ENCODE data around the gene GNG8.

GNG8 gene

DNA sequence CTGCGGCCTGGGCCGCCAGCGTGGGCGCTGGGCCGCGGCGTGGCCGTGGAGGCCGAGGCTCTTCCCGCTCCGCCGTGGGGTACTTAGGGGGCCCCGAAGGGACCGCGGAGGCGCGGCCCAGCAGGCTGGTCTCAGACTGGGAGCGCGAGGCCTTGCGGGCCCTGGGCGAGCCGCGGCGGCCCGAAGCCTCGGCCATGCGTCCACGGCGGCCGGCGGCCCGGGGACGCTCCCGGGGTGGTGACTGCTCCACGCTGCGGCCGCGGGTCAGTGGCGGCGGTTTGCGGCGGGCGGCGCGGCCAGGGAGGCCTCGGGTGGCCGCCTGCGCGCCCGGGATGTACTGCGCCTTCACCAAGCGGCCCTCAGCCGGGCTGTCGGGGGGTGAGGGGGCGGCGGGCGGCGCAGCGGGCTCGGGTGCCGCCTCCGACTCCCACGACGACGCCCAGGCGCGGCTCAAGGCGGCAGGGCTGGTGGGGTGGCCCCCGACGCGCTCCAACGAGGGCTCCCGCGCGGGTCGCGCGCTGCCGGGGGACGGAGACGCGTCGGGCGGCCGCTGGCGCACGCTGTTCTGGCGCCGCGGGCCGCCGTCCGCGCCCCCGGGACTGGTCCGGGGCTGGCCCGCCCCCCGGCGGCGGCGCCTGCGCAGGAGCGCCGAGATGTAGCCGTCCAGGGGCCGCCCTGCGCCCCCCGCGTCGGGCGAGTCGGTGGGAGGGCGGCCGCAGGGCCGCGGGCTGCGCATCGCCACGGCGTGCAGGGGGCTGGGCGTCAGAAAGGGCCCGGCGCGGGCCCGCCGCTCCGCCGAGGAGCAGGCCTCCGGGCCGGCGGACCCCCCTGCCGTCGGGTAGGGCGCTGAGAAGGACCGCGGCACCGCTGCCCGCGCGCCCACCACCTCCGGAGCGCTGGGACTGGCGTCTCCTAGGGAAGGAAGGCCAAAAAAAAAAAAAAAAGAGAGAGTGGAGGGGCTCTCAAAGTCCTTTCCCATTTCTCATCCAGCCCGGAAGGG lies 13.3 kb upstream of the GNG8 start:
- H3K36me3 ChIP-seq, result no peaks in the 10 kb centered on the region
- H3K4me1 ChIP-seq (ENCODE audit: control insufficient read depth in 1 of 2, insufficient read depth in 1 of 2, low read depth in 1 of 2, low read length in 1 of 2), result no peaks in the 10 kb centered on the region
- TF ChIP-seq, protein P1, sequence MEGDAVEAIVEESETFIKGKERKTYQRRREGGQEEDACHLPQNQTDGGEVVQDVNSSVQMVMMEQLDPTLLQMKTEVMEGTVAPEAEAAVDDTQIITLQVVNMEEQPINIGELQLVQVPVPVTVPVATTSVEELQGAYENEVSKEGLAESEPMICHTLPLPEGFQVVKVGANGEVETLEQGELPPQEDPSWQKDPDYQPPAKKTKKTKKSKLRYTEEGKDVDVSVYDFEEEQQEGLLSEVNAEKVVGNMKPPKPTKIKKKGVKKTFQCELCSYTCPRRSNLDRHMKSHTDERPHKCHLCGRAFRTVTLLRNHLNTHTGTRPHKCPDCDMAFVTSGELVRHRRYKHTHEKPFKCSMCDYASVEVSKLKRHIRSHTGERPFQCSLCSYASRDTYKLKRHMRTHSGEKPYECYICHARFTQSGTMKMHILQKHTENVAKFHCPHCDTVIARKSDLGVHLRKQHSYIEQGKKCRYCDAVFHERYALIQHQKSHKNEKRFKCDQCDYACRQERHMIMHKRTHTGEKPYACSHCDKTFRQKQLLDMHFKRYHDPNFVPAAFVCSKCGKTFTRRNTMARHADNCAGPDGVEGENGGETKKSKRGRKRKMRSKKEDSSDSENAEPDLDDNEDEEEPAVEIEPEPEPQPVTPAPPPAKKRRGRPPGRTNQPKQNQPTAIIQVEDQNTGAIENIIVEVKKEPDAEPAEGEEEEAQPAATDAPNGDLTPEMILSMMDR (IDR thresholded peaks at IDR 0.05), result no peak
- H3K27me3 ChIP-seq, result peaks cover 100% of the 10 kb centered on the region
- no peaks in the 10 kb centered on the region for H3K9me3 ChIP-seq
- no peak overlapping the region for H3K4me3 ChIP-seq (ENCODE audit: low read depth in 1 of 2, low read length in 1 of 2)
- no peak overlapping the region for H3K27ac ChIP-seq

DNA sequence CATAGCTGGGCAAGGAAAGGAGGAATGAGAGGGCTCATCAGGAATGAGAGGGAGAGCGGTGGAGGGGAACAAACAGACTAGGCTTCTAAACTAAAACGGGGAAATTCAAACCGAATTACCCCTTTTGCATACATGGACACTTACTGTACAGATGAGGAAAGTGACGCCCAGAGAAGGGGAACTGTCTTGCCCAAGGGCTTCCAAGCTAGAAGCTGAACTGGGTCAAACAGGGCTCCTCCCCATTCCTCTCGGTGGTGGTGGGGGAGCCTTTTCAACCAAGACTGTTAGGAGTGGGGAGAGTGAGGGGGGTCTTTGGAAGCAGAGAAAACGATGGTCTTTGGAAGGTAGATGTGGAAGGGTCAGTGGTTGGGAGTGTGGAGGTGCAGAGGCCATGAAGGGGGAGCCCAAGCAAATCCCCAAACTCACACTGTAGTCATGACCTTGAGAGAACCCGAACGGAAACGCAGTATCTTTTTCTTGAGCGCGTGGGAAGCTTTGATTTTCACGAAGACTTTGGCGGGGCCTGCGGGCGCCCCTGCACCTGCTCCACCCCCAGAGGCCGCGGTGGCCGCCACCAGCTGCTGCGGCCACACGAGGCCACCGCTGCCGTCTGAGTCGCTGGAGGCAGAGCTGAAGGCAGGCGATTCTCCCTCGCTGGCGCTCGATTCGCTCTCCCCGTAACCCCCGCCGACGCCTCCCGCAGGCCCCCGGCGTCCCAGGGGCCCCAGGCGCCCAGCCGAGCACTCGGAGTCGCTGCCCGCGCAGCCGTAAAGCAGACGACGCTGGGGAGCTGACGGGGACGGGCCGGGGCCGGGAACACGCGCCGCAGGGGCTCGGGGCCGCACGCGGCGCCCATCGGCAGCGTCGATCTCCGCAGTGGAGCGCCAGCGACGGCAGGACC lies 12.3 kb upstream of the GNG8 start:
- TF ChIP-seq, protein P1 (IDR thresholded peaks at IDR 0.05), result no peak
- Histone ChIP-seq H3K9me3 (no peaks in the 10 kb centered on the region), H3K4me1 (ENCODE audit: control insufficient read depth in 1 of 2, insufficient read depth in 1 of 2, low read depth in 1 of 2, low read length in 1 of 2) (no peaks in the 10 kb centered on the region), H3K4me3 (ENCODE audit: low read depth in 1 of 2, low read length in 1 of 2) (no peak overlapping the region), H3K27me3 (peaks cover 98% of the 10 kb centered on the region), H3K36me3 (no peaks in the 10 kb centered on the region), H3K27ac (no peak overlapping the region)

DNA sequence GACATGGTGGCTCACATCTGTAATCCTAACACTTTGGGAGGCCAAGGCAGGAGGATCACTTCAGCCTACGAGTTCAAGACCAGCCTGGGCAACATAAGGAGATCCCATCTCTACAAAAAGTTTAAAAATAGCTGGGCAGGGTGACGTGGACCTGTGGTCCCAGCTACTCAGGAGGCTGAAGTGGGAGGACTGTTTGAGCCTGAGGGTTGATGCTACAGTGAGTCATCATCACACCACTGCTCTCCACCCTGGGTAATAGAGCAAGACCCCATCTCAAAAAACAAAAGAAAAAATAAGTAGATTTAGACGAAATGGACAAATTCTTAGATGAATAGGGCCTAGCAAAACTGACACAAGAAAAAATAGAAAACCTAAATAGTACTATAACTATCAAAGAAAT lies 10.4 kb upstream of the GNG8 start:
- no peak overlapping the region for H3K4me3 ChIP-seq (ENCODE audit: low read depth in 1 of 2, low read length in 1 of 2)
- H3K4me1 ChIP-seq (ENCODE audit: control insufficient read depth in 1 of 2, insufficient read depth in 1 of 2, low read depth in 1 of 2, low read length in 1 of 2), result no peaks in the 10 kb centered on the region
- H3K9me3 ChIP-seq, result no peaks in the 10 kb centered on the region
- H3K27ac ChIP-seq, result no peak overlapping the region
- H3K27me3 ChIP-seq, result peaks cover 98% of the 10 kb centered on the region
- no peaks in the 10 kb centered on the region for H3K36me3 ChIP-seq
- TF ChIP-seq, protein P1 (IDR thresholded peaks at IDR 0.05), result no peak

DNA sequence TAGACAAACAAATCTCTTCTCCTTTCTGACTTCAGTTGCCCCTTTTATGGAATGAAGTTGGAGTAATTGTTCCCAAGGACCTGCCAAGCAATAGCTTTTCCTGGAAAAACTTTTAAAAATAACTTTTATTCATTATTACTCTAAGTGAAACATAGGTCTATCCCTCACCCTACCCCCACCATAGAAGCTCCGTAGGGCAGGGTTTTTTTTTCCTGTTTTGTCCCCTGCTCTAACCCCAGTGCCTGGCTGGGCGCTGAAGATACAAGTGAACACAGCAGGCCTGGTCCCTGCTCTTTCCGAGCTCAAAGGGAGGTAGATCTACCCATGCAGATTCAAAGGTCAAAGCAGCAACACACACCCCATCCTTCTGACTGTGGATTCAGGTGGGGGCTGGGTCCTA lies 8.7 kb upstream of the GNG8 start:
- Histone ChIP-seq H3K4me3 (ENCODE audit: low read depth in 1 of 2, low read length in 1 of 2) (no peak overlapping the region), H3K27ac (no peak overlapping the region), H3K27me3 (peaks cover 98% of the 10 kb centered on the region), H3K9me3 (no peaks in the 10 kb centered on the region), H3K36me3 (no peaks in the 10 kb centered on the region), H3K4me1 (ENCODE audit: control insufficient read depth in 1 of 2, insufficient read depth in 1 of 2, low read depth in 1 of 2, low read length in 1 of 2) (peaks cover under 1 to 1% of the 10 kb centered on the region in 2 experiments)
- TF ChIP-seq, protein P1 (IDR thresholded peaks at IDR 0.05), result no peak

DNA sequence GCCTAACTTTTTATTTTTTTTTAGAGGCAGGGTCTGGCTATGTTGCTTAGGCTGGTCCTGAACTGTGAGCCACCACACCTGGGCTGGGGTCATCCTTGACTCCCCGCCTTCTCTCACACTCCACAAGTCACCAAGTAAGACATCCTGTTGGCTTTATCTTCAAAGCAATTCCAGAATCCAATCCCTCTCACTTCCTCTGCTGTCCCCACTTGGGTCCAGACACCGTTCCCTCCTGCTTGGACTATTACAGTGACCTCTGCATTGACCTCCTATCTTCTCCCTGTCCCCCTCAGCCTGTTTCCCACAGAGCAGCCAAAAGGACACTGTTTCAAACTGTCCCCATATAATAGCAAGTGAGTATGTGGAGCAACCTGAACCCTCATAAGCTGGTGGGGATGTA lies 4.7 kb upstream of the GNG8 start:
- no peaks in the 10 kb centered on the region for H3K9me3 ChIP-seq
- H3K27me3 ChIP-seq, result peaks cover 98% of the 10 kb centered on the region
- TF ChIP-seq, protein P1 (IDR thresholded peaks at IDR 0.05), result no peak
- H3K27ac ChIP-seq, result no peak overlapping the region
- no peaks in the 10 kb centered on the region for H3K36me3 ChIP-seq
- H3K4me3 ChIP-seq (ENCODE audit: low read depth in 1 of 2, low read length in 1 of 2), result no peak overlapping the region
- H3K4me1 ChIP-seq (ENCODE audit: control insufficient read depth in 1 of 2, insufficient read depth in 1 of 2, low read depth in 1 of 2, low read length in 1 of 2), result peaks cover 17% of the 10 kb centered on the region in 2 experiments
